GM18508 (cell line): ENCODE data around the gene SLC6A8.
"Not testable (repeated sequence)": the region's sequence is repeated elsewhere in the genome, so short reads cannot be mapped to it uniquely, and the experiment has no call there.

Source experiments
- ATAC-seq: cut with Tn5 transposase; IDR thresholded peaks from one replicate; pipeline ENCODE4 v1.9.1; 2021; ENCODE audit warnings: moderate number of reproducible peaks; ENCODE audit not compliant: insufficient read depth, unreplicated experiment

SLC6A8 gene

DNA sequence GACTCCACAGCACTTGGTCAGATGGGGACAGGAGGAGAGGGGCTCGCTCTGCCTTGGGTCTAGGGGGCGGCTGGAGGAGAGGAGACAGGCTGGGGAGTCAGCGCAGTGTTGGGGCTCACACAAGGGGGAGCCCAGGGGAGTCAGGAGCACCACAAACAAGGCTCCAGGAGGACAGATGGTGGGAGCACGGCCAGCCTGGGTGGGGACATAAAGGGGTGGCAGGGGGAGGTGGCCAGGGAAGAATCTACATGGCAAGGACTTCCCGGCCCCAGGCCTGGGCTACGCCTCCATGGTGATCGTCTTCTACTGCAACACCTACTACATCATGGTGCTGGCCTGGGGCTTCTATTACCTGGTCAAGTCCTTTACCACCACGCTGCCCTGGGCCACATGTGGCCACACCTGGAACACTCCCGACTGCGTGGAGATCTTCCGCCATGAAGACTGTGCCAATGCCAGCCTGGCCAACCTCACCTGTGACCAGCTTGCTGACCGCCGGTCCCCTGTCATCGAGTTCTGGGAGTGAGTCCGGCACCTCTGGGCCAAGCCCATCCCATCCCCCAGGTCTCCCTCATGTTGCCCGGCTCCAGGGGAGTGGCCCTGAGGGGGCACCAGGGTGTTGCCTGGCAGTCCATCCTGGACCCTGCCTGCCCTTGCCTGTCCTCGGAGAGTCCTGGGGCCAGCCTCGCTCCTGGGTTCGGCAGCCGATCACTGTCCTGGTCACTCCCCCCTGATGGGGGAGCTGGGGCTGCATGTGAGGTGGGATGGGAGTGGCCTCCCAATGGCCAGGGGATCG lies 3.5 kb downstream of the SLC6A8 start:
- ATAC-seq: not testable (repeated sequence)

DNA sequence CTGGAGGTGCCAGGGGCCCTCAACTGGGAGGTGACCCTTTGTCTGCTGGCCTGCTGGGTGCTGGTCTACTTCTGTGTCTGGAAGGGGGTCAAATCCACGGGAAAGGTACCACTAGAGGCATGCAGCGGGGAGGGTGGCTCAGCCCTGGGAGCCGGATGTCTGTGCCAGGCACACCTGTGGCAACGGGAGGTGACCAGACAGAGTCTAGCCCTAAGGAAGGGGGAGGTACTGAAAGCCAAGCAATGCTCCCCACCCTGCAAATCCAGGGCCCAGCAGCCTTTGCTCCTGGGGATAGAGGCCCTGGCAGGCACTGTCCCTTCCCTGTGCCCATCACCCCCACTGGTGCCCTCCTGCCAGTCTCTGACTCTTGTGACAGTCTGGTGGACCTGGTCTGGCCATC lies 4.3 kb downstream of the SLC6A8 start:
- no peak for ATAC-seq

GRCh38 chrX:153692611-153693156 lies 5.0 kb downstream of the SLC6A8 start:
- ATAC-seq: no peak

DNA sequence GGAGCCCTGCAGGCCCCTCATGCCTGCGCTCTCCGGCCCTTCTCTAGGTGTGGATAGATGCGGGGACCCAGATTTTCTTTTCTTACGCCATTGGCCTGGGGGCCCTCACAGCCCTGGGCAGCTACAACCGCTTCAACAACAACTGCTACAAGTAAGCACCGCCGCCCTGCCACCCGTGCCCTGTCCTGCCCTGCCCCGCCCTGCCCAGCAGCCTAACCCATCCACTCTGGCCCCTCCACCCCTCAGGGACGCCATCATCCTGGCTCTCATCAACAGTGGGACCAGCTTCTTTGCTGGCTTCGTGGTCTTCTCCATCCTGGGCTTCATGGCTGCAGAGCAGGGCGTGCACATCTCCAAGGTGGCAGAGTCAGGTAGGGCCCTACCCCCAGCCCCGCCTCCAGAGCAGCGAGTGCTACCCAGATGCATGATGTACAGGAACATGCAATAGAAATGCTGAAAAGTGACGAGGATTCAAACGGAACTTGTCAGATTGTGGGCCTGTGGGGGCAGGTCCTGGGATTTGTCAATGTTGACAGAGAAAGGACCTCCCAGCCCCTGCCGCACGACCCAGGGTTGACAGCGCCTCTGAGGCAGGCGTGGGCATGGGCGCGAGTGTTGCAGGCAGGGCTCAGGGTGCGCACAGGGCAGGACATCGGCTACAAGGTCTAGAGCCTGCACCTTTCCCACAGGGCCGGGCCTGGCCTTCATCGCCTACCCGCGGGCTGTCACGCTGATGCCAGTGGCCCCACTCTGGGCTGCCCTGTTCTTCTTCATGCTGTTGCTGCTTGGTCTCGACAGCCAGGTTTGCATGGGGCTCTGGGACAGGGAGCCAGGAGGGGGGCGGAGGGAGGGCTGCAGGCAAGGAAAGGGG lies 5.7 kb downstream of the SLC6A8 start:
- no peak for ATAC-seq

DNA sequence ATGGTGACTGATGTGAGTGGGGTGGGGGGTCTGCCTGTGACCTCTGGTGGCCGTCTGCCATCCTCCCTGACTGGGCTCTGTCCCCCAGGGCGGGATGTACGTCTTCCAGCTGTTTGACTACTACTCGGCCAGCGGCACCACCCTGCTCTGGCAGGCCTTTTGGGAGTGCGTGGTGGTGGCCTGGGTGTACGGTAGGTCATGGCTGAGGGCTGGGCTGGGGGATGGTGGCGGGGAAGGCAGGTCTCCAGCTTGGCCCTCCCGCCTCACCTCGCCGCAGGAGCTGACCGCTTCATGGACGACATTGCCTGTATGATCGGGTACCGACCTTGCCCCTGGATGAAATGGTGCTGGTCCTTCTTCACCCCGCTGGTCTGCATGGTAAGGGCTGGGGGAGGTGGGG lies 6.5 kb downstream of the SLC6A8 start:
- not testable (repeated sequence) for ATAC-seq

GRCh38 chrX:153694687-153695270 lies 7.1 kb downstream of the SLC6A8 start:
- ATAC-seq: no peak

DNA sequence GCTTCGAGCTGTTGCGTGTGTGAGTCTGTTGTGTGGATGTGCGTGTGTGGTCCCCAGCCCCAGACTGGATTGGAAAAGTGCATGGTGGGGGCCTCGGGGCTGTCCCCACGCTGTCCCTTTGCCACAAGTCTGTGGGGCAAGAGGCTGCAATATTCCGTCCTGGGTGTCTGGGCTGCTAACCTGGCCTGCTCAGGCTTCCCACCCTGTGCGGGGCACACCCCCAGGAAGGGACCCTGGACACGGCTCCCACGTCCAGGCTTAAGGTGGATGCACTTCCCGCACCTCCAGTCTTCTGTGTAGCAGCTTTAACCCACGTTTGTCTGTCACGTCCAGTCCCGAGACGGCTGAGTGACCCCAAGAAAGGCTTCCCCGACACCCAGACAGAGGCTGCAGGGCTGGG lies 8.4 kb downstream of the SLC6A8 start:
- ATAC-seq: no peak

GRCh38 chrX:153696538-153696937 lies 8.8 kb downstream of the SLC6A8 start:
- ATAC-seq: not testable (repeated sequence)

DNA sequence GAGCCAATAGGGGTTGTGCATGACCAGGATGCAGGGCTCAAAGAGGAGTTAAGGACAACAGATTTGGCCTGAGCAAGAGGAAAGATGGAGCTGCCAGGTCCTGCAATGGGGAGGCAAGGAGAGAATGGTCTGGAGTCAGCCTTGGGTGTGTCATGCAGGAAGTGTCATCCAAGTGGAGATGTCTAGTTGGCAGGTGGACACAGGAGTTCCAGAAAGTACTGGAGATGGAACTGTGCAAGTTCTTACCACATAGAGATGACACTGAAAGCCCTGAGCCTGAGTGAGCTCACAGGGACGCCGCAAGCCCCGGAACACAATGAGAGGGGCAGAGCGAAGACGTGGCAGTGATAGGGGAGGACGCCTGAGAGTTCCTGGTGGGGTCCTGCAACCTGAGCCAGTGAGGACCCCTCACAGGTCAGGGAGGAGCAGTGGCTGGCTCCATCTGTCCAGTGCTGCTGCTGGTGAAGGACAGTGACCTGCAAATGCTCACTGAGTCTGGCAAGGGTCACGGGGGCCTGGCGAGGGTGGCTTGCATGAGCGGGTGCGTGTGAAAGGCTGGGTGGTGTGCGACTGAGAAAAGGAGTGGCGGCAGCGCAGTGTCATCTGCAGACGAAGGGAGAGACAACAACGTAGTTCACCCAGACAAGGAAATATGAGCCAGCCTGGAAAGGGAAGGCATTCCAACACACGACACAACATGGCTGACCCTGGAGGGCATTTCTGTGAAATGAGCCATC lies 9.4 kb downstream of the SLC6A8 start:
- ATAC-seq: not testable (repeated sequence)

GRCh38 chrX:153697924-153698865 lies 10.5 kb downstream of the SLC6A8 start:
- no peak for ATAC-seq

DNA sequence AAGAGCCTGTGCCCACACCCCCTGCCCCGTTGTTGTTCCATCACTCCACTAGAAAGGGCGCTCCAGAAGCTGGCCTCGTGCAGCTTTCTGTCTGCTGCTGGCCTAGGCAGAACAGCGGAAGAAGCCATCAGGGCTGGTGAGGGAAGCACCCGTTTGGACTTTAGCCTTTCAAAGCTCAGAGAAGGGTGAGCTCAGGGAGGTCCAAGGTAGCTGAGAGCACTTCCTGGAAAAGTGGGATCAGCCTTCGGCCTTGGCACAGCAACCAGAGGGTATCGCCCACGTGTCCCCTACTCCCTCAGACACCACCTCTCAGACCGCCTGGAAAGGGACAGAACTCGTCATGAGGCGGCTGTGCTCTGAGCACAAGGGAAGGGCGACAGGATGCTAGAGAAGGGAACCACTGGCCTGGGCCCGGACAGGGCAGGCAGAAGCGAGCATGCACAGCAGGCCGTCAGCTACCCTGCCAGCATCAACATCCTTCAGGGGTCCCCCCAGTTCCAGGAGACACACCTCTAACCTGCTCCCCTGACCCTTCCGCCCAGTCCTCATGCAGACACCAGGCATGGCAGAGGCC lies 11.6 kb downstream of the SLC6A8 start:
- not testable (repeated sequence) for ATAC-seq

- ATAC-seq: not testable (repeated sequence)
These were observed 12.2 kb downstream of the SLC6A8 start for GRCh38 chrX:153699784-153700371.

GRCh38 chrX:153700376-153700945 lies 12.7 kb downstream of the SLC6A8 start:
- ATAC-seq: no peak

GRCh38 chrX:153700967-153701366 lies 13.2 kb downstream of the SLC6A8 start:
- ATAC-seq: no peak

DNA sequence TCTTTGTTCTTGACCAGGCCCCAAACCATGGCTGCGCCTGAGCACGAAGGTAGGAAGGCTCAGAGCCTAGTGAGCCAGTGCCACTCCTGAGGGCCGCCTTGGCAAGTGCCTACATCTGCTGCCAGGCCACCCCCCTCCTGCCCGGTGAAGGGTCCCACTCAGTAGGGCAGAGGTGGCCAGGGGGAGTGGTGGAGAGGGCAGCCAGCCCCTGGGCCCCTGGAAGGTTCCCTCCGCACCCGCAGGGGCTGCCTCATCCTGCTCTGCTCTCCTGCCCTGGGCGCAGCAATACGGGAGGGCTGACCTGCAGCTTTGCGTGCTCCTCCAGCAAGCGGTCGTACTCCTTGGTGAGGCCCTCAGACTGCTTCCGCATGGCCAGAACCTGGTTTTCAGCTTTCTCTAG lies 14.0 kb downstream of the SLC6A8 start:
- ATAC-seq: no peak

DNA sequence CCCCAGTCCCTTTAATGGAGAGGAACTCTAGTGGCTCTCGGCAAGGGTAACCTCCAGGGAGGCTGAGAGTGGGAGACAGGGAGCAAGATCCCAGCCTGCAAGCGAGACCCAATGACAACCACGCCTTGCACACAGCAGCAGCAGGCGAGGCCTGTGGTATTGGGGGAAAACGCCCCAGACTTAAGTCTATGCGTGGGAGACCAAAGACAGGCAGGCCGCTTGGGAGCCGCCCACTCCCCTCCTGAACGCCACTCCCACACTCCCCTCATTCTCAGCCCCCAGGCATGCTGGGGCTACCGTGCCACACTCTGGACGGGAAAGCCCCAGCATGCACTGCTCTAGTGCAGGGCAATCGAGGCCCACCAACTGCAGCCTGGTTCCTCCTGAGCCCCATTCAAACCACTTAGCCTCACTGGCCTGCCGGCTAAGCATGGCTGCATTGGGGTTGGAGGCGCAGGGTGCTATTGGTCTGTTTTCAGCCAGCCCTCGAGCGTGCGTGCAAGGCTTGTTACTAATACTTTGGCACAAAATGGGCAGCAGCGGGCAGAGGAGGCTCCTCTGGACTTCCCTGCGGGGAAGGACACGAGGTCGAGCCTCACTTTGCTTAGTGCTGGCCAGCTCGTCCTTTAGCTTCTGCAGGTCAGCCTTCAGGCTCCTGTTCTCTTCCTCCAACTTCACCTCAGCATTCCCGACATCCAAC lies 14.8 kb downstream of the SLC6A8 start:
- no peak for ATAC-seq

- ATAC-seq: no peak
These were observed 15.3 kb downstream of the SLC6A8 start for GRCh38 chrX:153703036-153703370.
